GM21526 (cell line): Measurements from ENCODE around the gene AZIN2.
A peak's percentile ranks its signal among the peaks of the same experiment; 100 is the strongest.
"Not testable (repeated sequence)": the region's sequence is repeated elsewhere in the genome, so short reads cannot be mapped to it uniquely, and the experiment has no call there.

ENCODE experiments used
- ATAC-seq: cut with Tn5 transposase; IDR thresholded peaks from one replicate; pipeline ENCODE4 v1.9.1; 2021; ENCODE audit warnings: moderate library complexity; ENCODE audit not compliant: unreplicated experiment, low FRiP score

Gene AZIN2

DNA sequence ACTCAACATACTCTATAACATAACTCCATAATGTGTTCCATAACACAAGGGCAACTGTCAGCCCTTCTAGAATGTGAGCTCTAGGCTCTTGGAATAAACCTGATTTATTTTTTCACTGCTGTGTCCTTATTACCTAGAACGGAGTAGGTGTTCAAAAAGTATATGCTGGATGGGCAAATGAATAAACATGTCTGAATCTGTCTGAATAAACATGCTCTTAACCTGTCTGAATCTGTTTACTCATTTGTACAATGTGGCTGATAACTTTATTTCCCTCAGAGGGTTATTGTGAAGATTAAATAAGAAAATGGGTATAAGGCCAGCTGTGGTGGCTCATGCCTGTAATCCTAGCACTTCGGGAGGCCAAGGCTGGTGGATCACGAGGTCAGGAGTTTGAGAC lies 42.3 kb downstream of the AZIN2 start:
- no peak for ATAC-seq

DNA sequence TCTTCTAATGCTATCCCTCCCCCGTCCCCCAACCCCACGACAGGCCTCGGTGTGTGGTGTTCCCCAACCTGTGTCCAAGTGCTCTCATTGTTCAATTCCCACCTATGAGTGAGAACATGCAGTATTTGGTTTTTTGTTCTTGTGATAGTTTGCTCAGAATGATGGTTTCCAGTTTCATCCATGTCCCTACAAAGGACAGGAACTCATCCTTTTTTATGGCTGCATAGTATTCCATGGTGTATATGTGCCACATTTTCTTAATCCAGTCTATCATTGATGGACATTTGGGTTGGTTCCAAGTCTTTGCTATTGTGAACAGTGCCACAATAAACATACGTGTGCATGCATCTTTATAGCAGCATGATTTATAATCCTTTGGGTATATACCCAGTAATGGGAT lies 43.7 kb downstream of the AZIN2 start:
- ATAC-seq, result not testable (repeated sequence)

GRCh38 chr1:33126411-33127000 lies 45.6 kb downstream of the AZIN2 start:
- no peak for ATAC-seq

DNA sequence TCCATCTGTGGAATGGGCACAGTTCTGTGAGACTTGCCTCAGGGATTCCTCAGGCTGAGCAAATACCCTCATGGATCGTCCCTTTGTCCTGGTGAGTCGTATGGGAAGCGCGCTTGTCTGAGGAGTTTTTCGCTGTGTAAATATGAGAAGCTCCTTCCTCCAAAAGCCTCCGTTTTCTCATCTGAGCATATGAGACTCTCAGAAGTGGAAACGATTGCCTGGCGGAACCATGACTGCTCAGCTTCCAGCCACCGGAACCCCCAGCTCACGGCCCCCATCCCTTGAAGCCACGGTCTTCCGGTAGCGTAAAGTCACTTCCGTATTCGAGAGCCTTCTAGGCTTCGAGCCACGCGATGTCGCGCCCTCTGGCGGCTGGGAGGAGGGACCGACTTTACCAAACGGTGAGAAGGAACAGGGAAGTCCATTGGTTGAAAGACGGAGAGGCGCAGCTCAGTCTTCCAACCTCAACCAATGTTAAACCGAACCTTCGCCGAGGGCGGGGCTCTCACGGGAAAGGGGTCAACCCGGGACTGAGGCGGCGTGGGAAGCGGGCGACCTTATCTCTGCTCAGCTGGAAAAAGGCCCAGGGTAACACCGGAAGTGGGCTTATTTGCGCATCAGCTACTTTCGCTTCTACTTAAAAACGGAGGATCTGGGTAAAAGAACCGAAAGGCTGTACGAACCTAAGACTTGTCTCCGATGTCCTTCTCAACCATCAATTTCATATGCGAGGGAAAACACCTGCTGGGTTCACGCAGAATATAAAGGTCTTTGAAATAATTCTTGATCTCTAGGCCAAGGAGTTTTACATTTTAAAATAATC lies 46.3 kb downstream of the AZIN2 start:
- peak; percentile 92 for ATAC-seq

GRCh38 chr1:33128781-33129180 lies 47.8 kb downstream of the AZIN2 start:
- ATAC-seq, result no peak

DNA sequence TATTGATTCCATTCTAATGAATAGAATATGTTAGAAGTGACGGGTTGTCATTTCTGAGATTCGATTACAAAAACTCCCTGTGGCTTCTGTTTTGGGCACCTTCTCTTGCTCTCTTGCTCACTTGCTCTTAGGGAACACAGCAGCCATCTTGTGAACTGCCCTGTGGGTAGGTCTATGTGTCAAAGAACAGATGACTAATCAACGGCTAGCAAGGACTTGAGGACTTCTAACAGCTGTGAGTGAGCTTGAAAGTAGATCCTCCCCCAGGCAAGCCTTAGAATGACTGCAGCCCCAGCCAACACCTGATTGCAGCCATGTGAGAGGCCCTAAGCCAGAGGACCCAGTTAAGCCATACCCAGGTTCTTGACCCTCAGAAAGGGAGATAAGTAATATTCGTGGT lies 49.3 kb downstream of the AZIN2 start:
- ATAC-seq, result no peak

GRCh38 chr1:33131191-33131590 lies 50.2 kb downstream of the AZIN2 start:
- ATAC-seq, result no peak

- no peak for ATAC-seq
Measured at GRCh38 chr1:33132549-33132948, 51.6 kb downstream of the AZIN2 start.

DNA sequence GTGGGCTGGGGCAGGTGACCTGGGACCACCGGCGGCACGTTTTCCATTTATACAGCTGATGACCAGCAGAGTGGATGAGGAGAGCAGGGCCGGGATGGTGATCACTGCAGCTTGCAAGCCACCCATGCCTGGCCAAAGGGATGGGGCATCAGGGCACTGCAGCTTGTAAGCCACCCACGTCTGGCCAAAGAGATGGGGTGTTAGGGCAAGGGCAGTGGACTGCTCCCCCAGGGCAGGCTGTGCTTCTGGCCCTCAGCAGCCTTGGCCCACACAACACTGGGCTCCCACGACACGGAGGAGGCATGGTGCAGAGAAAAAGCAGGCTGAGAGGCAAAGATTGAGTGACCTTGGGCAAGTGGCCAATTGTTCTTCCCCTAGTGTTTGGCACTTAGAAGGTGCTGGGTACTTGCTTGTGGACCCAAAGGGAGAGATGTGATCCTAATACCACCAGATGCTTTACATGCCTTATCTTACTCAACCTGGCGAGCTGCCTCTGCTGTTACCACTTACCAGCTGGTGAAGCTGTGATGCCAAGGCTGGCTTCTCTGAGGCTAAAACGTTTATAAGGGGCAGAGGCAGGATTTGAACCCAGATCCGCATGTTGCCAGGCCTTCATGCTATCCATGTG lies 52.6 kb downstream of the AZIN2 start:
- ATAC-seq, result no peak

GRCh38 chr1:33136041-33136440 lies 55.1 kb downstream of the AZIN2 start:
- ATAC-seq, result not testable (repeated sequence)

- ATAC-seq, result no peak
Measured at GRCh38 chr1:33137800-33138199, 56.8 kb downstream of the AZIN2 start.

DNA sequence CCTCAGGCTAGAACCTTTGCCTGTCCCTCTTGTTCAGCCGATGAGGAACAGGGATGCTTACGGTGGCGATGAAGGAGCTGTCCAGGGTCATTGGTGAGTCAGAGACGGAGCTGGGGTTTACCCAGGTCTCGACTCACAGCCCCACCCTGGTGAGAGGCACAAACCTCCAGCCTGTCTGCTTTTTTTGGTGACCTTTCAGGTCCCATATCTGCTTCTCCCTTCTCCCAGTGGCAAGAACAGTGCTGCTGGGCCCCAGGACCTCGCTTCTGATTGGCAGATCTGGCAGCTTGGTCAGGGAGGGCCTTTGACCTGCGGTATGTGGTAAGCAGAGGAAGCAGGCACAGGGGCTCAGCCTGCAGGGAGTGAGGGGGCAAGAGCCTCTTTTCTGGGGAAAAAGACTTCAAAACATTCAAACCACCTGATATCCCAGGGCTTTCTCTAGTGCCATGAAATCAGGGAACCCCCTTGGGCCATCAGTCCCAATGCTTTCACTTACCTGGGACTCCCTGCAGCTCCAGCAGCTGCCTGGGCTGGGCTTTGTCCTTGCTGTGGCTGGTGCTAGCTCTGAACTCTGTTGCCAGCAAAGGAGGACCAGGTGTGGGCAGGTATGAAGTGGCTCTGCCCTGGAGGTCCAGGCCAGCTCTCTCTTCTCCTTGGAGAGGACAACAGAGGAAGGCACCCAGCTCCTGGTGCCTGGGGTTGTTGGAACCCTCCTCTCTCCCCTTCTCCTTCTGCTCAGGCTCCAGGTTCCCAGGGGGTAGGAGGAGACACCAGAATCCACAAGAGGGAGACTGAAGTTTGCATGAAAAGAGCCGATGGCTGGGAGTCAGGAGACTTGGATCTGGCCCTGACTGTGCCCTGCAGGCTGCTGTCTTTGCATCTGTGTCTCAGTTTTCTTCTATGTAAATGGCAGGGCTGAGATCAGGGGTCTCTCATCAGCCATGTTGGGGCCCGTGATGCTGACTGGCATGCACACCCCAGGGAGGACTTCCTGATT lies 59.5 kb downstream of the AZIN2 start:
- ATAC-seq, result no peak

DNA sequence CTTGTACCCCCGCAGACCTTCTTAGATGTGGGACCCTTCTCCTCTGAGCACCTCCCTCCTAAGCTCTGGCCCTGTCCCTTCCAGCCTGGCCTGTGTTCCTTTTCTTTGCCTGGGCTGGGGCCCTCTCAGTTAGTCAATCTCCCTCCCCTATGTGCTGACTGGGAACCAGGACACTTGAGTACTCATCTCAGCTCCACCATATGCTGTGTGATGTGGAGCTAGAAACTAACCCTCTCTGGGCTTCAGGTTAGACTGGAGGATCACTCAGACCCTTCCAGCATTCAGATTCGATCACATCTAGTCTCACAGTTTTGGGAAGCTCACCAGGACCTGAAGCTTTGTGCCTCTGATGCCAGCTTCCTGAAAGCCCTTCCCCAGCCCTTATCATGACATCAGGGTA lies 60.3 kb downstream of the AZIN2 start:
- no peak for ATAC-seq

DNA sequence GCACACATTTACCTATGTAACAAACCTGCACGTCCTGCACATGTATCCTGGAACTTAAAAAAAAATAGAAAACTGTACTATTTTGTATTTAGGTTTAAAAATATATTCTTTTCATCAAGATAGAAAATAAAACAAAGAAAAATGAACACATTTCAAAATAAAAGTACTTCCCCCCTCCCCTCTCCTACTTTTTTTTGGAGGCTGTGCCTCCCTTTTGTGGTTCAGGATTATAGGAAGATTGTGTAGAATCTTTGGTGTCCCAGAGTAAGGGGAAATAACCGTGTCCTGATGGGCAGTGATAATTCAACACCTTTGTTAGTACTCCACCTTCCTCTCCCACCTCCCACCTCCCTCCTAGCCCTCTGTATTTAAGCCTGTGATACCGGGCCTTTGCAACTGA lies 60.8 kb downstream of the AZIN2 start:
- no peak for ATAC-seq

DNA sequence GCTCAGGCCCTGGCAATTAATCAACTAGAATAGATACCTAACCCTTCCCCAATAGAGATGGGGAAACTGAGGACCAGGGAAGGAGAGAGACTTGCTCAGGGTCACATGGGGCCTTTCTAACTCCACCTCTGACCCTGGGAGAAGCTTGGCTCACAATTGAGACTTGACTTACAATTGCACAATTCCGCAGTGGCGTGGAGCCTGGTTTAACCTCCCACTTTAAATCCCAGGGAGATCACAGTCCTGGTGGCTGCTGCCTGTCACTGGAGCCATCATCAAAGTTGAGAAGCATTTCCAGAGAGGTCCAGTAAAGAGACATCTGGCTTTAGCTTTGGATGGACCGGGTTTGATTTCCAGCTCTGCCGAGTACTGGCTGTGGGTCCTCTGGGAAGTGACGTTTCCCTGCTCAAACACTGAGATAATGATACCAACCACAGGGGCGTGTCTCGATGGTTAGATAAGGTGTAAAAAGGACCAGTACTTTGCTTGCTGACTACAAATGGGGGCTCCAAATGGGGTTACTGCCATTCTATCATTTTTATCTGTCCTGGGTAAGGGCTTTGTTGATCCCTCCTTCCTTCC lies 61.6 kb downstream of the AZIN2 start:
- no peak for ATAC-seq

GRCh38 chr1:33143176-33143575 lies 62.2 kb downstream of the AZIN2 start:
- ATAC-seq, result no peak

GRCh38 chr1:33143698-33144097 lies 62.7 kb downstream of the AZIN2 start:
- no peak for ATAC-seq

GRCh38 chr1:33146003-33146402 lies 65.0 kb downstream of the AZIN2 start:
- no peak for ATAC-seq

GRCh38 chr1:33147275-33147996 lies 66.5 kb downstream of the AZIN2 start:
- ATAC-seq, result no peak

DNA sequence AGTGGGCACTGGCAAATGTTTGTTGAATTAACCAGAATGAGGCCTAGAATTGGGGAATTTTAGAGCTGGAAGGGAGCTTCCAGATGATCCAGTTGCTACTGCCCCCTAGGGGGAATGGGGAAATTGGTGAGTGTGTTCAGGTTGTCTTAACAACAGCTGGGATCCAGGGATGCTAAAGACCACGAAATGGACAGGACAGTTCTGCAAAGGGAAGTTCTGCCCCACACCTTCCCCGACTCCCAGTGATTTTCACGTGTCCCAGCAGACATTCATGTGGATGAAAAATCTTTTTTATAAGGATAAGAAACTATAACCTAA lies 67.0 kb downstream of the AZIN2 start:
- ATAC-seq, result no peak
